HG03575 (cell line): Measurements from ENCODE around the gene VAMP8.
"Not testable (repeated sequence)": the region's sequence is repeated elsewhere in the genome, so short reads cannot be mapped to it uniquely, and the experiment has no call there.

ENCODE experiments used
- ATAC-seq: cut with Tn5 transposase; IDR thresholded peaks from one replicate; pipeline ENCODE4 v1.9.1; 2021; ENCODE audit not compliant: unreplicated experiment, insufficient number of reproducible peaks, low FRiP score; ENCODE audit errors: extremely low read depth

The VAMP8 gene

DNA sequence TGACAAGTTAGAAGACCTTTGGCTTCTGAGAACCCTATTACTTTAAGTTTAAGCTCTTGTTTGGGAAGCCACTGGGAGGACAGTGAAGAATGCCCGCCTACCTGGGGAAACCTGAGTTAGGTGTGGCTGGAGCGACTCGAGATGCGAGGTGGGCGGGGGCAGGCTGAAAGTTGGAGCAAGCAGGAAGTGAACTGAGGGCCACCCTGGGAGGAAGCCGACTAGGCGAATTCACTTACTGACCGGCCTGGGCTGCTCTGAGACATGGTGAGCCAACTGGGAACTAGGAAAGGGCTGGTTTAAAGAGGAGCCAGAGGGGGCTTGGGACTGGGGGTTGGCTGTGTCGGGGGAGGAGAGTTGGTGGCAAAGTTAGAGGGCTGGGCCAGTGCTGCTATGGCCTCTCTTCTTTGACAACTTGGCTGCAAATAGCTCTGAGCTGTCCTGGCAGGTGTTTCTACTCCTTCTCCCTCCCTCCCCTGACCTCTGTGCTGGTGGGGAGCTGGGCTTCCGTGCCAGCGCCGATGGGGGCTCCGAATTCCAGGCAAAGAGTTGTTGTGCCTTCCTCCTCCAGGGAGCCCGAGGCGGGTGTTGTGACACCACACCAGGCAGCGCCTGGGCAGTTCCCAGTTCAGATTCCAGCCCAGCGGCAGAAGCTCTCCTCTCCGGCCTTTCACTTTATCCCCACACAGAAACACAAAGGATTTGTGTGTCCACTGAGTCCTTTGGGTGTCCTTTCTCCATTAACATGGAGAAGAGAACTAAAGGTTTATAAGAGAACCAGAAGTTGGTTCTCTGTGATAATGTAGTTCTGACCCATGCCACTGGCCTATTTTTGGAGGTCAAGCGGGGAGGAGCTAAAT, at the start of gene VAMP8:
Gene VAMP8, plus strand, starts transcription at position 201 of the 857 bp plus-strand sequence. Its CDS starts 61 bp downstream, at position 262.
- ATAC-seq = no peak

DNA sequence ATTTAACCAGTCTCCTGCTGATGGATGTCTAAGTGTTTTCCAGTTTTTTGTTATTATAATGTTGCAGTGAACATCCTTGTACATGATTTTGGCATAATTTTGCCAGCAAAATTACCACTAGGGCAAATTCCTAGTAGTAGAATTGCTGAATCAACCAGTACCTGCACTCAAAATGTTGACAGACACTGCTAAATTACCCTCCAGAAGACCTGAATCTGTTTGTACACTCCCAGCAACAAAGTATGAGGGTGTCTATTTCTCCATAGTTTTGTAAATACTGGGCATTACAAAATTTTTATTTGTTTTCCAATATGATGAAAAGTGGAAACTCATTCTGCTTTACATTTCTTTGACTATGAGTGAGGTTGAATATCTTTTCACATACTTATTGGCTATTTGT, 49.6 kb upstream of the VAMP8 start:
- ATAC-seq = no peak

DNA sequence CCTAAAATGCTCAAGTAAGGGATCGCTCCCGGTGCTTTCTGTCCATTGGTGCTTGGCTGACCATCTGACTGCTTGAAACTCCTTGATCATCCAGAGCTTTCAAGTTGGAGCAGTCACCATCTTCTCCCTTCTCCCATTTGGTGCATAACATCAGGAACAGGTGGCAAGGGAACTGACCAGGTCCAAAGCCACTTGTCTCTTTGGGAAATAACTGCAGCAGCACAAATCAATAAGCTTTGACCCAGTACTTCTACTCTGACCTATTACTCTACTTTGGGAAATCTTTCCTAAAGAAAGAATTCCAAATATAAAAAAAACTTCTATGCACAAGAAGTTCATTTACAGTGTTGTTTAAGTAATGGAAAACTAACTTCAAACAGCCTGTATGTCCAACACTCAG, 49.0 kb upstream of the VAMP8 start:
- ATAC-seq = no peak

DNA sequence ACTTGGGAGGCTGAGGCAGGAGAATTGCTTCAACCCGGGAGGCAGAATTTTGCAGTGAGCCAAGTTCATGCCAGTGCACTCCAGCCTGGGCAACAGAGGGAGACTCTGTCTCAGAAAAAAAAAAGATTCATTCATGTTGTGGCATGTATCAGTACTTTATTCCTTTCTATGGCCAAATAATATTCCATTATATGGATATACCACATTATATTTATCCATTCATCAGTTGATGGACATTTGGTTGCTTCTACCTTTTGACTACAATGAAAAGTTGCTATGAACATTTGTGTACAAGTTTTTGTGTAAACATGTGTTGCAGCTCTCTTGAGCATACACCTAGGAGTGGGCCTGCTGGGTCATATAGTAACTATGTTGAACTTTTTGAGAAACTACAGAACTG, 47.6 kb upstream of the VAMP8 start:
- ATAC-seq = no peak

DNA sequence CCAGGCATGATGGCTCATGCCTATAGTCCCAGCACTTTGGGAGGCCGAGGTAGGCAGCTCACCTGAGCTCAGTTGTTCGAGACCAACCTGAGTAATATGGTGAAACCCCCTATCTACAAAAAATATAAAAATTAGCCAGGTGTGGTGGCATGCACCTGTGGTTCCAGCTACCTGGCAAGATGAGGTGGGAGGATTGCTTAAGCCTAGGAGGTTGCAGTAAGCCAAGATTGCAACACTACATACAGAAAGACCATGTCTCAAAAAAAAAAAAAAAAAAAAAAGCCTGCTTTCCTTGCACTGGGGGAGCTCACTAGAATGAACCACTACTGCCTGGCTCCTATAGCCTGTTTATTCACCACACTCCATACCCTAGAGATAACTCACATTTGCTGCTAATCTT, 45.8 kb upstream of the VAMP8 start:
- no peak for ATAC-seq

DNA sequence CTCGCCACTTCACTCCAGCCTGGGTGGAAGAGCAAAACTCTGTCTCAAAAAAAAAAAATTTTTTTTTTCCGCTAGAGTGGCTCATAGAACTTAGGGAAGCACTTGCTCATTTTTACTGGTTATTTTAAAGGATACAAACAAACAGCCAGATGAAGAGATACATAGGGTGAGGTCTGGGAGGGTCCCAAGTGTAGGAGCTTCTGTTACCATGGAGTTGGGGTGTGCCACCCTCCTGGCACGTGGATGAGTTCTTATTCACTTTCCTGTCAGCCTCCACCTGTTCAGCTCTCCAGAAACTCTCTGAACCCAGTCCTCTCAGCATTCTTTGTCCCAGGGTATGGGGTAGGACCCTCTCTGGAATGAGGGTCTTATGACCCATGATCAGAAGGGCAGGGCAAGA, 43.3 kb upstream of the VAMP8 start:
- ATAC-seq = no peak

DNA sequence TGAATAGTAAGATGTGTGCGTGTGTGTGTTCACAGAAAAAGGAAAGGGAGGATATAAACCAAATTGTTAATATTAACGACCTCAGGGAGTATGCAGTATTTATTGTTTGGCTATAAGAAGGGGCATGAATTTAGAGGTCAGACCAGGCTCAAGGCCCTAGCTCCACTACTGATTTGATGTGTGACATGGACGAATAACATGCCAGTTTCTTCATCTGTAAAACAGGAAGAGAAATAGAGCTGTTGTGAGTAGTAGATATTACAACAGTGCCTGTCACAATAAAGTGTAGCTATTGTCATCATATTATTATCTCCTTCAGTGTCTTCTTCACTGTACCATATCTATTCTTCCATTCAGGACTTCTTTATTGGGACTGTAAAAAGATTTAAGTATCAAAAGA, 42.5 kb upstream of the VAMP8 start:
- no peak for ATAC-seq

DNA sequence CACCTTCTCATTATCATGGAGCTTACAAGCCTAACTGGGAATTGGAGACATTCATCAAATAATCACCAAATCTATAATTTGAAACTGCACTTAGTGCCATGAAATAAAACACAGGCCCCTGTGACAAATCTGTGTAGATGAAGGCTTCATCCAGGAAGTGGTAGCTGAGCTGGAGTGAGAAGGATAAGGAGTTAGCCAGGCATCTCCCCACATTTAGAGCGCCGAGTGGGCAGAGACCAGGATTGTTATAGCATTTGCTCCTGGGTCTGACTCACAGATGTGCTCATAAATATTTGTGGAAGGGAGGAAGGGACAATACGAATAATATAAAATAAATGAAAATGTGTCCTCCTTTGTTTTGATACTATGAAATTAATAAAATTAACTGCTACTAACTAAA, 40.9 kb upstream of the VAMP8 start:
- ATAC-seq = no peak

DNA sequence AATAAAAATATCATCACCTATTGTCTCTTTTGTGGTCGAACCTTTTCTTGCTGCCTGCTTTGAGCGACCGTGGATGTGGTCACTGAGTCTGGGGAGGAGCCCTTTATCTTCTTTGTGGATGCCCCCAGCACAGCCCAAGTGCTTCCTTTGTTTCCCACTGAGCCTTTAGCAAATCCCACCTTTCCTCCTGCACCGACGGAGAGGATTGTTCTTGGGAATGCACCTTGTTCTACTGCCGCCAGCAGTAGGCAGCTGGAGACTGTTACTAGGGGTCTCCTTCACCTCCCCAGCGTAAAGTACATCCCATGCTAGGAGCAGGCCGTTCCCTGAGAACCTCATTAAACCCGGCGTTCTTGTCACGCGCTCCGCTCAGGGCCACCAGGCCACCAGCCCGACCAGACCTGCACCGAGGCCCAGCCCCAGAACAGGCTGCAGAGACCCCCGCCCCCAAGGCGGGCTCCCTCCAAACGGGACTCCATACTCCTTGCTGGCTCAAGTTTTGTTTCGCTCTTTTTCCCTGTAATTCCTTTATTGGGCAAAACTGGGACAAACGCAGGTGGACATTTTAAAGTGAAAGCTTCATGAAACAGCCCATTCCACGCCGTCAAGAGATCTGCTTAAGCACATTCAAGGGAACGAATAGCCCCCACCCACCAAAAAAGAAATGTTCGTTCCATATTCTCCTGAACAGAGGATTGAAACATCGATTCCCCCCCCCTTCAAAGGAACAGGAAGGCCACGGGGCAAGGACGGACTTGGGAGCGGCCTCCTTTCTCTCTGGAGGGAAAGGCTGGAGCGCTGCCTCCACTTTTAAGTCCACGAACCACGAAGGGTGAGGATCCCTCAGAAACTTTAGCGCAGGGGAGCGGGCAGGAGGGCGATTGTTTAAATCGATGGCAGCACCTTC, 39.5 kb upstream of the VAMP8 start:
- ATAC-seq = no peak

DNA sequence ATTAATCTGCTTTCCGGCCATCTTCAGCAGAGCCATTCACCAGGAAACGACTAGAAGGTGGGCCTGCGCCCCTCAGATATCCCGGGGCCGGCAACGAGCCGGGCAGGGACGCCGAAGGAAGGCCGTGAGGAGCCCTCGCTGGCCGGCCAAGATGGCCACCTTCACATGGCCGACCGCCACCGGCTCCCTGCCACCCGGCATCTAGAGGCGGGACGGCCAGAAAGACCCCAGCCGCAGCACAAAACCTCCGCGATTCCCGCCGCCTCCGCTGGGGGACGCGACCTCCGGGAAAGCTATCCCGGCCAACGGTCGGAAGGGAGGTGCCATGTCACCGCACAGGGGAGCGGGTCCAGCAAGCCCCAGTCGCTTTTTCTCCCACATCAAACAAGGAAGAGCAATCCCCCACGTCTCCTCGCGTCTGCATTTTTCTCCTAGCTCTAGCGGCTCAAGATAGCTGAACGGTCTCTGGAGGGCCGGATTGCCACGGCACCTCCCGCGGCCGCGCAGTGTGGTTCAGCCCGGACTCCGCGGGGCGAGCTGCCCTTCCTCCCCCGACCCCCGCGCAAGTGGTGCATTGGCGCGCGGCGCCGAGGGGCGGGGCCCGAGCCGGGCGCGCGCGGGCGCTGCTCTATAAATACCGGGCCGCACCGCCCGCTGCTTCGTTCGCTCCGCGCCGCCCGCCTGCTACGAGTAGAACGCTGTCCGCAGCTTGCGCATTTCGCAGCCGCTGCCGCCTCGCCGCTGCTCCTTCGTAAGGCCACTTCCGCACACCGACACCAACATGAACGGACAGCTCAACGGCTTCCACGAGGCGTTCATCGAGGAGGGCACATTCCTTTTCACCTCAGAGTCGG, 38.7 kb upstream of the VAMP8 start, which contains the start of gene MAT2A:
Gene MAT2A, plus strand, starts transcription at position 662 of the 854 bp plus-strand sequence. Its CDS starts 120 bp downstream, at position 782.
- ATAC-seq = peak; percentile 31

DNA sequence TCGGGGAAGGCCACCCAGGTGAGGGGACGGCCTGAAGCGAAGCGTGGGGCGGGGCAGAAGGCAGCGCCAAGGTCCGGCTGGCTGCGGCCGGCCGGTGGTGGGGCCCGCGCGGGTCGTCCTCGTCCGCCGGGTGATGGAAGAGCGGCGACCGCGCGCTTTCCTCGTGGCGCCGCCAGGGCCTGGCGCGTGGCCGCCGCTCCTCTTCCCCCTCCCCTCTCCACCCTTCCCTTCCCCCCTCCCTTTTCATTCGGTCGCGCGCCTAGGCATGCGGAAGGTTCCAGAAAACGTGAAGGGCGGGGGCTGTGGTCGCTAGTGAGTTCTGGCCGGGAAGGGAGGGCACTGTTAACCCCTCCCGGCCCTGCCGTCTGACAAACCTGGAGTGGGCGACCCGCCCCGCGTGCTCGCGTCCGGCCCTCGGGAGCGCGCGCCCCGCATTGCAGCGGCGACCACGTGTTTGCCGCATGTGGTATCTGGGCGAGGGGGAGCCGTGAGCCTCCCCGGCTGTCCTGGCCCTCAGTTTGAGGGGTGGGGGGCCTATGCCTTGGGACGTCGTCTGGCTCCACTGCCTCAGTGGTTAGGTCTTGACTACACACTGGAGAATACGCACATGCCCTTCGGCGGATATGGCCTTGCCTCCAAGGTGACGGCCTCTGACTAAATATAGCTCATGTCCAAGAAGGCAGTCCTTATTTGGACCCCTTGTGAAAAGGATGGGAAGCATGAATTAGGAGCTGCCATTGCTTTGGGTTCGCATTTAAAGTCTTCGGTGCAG, 37.8 kb upstream of the VAMP8 start:
- ATAC-seq = no peak

DNA sequence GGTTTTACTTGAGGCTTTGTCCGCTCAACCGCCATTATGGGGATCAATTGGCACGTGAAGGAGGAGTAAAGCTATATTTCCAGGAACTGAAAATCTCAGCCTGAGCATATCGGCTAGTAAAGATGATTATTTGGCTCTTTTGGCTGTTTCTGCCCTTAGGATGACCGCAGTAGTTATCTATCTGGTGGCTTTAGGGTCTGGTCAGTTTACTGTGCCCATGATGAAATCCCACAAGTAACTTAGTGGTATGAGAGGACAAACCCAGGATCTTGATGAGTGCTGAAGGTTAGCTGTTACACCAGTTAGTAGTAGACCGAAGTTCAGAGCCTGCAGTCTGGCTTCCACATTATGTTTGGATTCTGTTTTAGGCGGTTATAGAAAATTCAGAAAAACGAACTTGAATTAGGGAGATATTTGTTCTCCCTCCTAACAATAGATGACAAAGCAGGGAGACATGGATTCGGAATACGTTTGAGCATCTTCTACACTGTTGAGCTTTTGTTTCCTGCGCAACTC, 37.2 kb upstream of the VAMP8 start:
- no peak for ATAC-seq

DNA sequence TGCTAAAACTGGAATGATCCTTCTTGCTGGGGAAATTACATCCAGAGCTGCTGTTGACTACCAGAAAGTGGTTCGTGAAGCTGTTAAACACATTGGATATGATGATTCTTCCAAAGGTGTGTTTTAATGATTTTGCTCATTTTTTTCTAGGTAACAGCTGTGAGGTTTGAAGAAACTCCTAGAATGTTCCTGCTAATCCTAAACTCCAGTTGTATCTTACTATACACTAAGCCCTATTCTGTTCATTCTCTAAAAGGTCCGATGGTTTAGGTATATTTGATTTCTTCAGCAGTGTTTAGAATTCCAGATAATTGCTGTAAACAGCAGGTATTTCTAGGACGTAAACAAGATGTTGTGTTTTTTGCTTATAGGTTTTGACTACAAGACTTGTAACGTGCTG, 36.1 kb upstream of the VAMP8 start:
- no peak for ATAC-seq

DNA sequence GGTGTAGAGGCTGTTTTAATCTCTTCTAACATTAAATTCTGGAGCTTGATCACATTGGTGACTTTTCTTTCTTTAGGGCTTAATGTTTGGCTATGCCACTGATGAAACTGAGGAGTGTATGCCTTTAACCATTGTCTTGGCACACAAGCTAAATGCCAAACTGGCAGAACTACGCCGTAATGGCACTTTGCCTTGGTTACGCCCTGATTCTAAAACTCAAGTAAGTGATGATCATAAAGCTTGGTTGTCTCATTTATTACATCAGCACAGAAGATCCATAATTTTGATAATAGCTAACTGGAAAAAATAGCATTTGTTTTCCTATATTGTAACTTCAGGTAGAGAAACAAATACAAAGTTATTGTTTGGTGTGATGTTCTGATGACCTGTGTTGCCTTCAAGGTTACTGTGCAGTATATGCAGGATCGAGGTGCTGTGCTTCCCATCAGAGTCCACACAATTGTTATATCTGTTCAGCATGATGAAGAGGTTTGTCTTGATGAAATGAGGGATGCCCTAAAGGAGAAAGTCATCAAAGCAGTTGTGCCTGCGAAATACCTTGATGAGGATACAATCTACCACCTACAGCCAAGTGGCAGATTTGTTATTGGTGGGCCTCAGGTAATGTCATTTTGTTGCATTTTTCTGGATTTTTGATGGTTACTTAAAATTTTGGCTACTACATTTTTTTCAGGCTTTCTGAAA, 35.5 kb upstream of the VAMP8 start:
- ATAC-seq = no peak

DNA sequence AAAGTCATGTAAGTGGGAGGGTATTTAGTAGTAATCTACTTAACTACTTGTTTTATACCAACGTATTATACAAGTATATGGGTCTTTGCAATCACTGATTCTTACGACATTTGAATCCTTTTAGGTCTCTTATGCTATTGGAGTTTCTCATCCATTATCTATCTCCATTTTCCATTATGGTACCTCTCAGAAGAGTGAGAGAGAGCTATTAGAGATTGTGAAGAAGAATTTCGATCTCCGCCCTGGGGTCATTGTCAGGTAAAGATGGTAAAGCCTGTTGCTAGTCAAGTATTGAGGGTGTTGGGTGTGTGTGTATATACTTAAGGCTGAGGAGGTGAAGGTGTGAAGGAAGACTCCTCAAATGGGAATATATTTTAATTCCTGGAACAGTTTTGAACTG, 34.6 kb upstream of the VAMP8 start:
- no peak for ATAC-seq

DNA sequence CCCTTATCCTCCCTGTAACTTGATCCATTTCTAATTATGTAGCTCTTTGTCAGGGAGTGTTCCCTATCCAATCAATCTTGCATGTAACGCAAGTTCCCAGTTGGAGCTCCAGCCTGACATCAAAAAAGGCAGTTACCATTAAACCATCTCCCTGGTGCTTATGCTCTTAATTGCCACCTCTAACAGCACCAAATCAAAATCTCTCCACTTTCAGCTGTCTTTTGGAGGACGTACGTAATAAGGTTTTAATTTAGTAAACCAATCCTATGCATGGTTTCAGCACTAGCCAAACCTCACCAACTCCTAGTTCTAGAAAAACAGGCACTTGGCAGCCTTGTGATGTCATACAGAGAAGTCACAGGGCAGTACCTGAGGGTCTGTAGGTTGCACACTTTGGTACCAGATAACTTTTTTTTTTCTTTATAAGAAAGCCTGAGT, 33.1 kb upstream of the VAMP8 start:
- ATAC-seq = not testable (repeated sequence)

DNA sequence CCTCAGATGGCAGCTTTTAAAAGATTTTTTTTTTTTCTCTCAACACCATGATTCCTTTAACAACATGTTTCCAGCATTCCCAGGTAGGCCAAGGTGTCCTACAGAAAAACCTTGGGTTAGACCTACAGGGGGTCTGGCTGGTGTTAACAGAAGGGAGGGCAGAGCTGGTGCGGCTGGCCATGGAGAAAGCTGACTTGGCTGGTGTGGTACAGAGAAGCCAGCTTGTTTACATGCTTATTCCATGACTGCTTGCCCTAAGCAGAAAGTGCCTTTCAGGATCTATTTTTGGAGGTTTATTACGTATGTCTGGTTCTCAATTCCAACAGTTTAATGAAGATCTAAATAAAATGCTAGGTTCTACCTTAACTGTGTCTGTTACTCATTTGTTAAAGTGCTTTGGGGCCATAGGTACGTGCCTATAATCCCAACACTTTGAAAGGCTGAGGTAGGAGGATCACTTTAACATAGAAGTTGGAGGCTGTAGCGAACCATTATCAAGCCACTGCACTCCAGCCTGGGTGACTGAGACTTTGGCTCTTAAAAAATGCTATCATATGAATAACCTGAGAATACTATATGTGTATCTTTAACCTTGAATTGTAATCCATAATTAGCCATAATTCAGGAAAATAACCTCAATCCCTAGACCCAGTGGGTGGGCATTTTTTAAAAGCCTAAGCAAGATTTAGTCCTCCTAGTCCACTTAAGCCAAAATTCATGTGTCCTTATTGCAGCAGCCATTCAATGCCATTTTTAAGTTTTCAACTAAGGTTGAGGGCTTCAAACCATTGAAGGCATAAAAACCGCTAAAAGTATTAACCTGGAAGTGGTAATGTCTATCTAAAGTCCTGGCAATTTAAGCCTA, 32.2 kb upstream of the VAMP8 start:
- not testable (repeated sequence) for ATAC-seq
